ENCODE results near the gene CD3E. TPM values are rescaled to one million over a fixed set of nuclear protein-coding genes. Genes with fewer than 3 reads are reported as not detected.

Gene CD3E
- total and polyA plus RNA-seq, 4 donors = 0.33 to 2.3 (median 1.8) TPM

GRCh38 chr11:118275176-118275575, 29.4 kb upstream of the CD3E start:
- no peak for TF ChIP-seq REST (IDR thresholded peaks at IDR 0.05)
- TF ChIP-seq ATF3 (IDR thresholded peaks at IDR 0.05) = no peak
- no peak for TF ChIP-seq YY1 (IDR thresholded peaks at IDR 0.05)
- no peak for TF ChIP-seq NR2F2 (IDR thresholded peaks at IDR 0.05)
- TF ChIP-seq JUND (IDR thresholded peaks at IDR 0.05) = no peak
- no peak for TF ChIP-seq HNF4G (IDR thresholded peaks at IDR 0.05)
- no peak for TF ChIP-seq TAF1 (conservative IDR thresholded peaks at IDR 0.05)
- no peak for TF ChIP-seq HNF4A (conservative IDR thresholded peaks at IDR 0.05)
- no peak for TF ChIP-seq RAD21 (IDR thresholded peaks at IDR 0.05)
- TF ChIP-seq CTCF (IDR thresholded peaks at IDR 0.05; ENCODE audit: low read depth, low read length, missing input control) = no peak
- TF ChIP-seq ZBTB33 (IDR thresholded peaks at IDR 0.05) = no peak
- no peak for TF ChIP-seq EGR1 (IDR thresholded peaks at IDR 0.05; ENCODE audit: low read depth in 2 of 2)
- no peak for TF ChIP-seq RXRA (IDR thresholded peaks at IDR 0.05)
- no peak for TF ChIP-seq SP1 (IDR thresholded peaks at IDR 0.05)
- no peak for TF ChIP-seq GABPA (IDR thresholded peaks at IDR 0.05 in 1 of 2, conservative IDR thresholded peaks at IDR 0.05 in 1 of 2)
- no peaks in the 10 kb centered on the region for H3K36me3 ChIP-seq (ENCODE audit: control insufficient read depth in 4 of 4, insufficient read depth in 3 of 4, low read depth in 1 of 4, low read length in 3 of 4)
- H3K27ac ChIP-seq (ENCODE audit: low read depth in 1 of 2, low read length in 2 of 2) = no peak overlapping the region

GRCh38 chr11:118276422-118276821, 28.1 kb upstream of the CD3E start:
- no peaks in the 10 kb centered on the region for H3K4me1 ChIP-seq (ENCODE audit: control insufficient read depth in 4 of 4, insufficient read depth in 4 of 4, low read length in 3 of 4)
- H3K27me3 ChIP-seq (ENCODE audit: control insufficient read depth in 4 of 4, insufficient read depth in 4 of 4, low read length in 3 of 4) = no peaks in the 10 kb centered on the region
- no peak for DNase-seq (ENCODE audit: low spot score)
- H3K9ac ChIP-seq (ENCODE audit: low read depth in 1 of 2, low read length in 2 of 2) = no peak overlapping the region
- no peaks in the 10 kb centered on the region for H3K36me3 ChIP-seq (ENCODE audit: control insufficient read depth in 4 of 4, insufficient read depth in 3 of 4, low read depth in 1 of 4, low read length in 3 of 4)
- H3K27ac ChIP-seq (ENCODE audit: low read depth in 1 of 2, low read length in 2 of 2) = no peak overlapping the region
- no peak overlapping the region for H3K4me3 ChIP-seq (ENCODE audit: low read depth in 1 of 3, low read length in 3 of 3)
- H3K9me3 ChIP-seq (ENCODE audit: control insufficient read depth in 4 of 4, low read length in 3 of 4) = no peaks in the 10 kb centered on the region
- 86% methylated on average over 1 of the region's 1 CpG for WGBS
- TF ChIP-seq ATF3 (IDR thresholded peaks at IDR 0.05) (no peak), EGR1 (IDR thresholded peaks at IDR 0.05; ENCODE audit: low read depth in 2 of 2) (no peak), HNF4G (IDR thresholded peaks at IDR 0.05) (no peak), FOXA2 (IDR thresholded peaks at IDR 0.05) (no peak), RAD21 (IDR thresholded peaks at IDR 0.05) (no peak), RXRA (IDR thresholded peaks at IDR 0.05) (no peak), MAX (IDR thresholded peaks at IDR 0.05) (no peak), HNF4A (conservative IDR thresholded peaks at IDR 0.05) (no peak), GABPA (IDR thresholded peaks at IDR 0.05 in 1 of 2, conservative IDR thresholded peaks at IDR 0.05 in 1 of 2) (no peak), NR2F2 (IDR thresholded peaks at IDR 0.05) (no peak), TAF1 (conservative IDR thresholded peaks at IDR 0.05) (no peak), ZBTB33 (IDR thresholded peaks at IDR 0.05) (no peak), REST (IDR thresholded peaks at IDR 0.05) (no peak), SP1 (IDR thresholded peaks at IDR 0.05) (no peak)

More at GRCh38 chr11:118275176-118275575, 29.4 kb upstream of the CD3E start:
- H3K27me3 ChIP-seq (ENCODE audit: control insufficient read depth in 4 of 4, insufficient read depth in 4 of 4, low read length in 3 of 4) = no peaks in the 10 kb centered on the region
- no peak overlapping the region for H3K4me3 ChIP-seq (ENCODE audit: low read depth in 1 of 3, low read length in 3 of 3)
- 74% methylated on average over 4 of the region's 4 CpGs for WGBS
- no peak overlapping the region for H3K9ac ChIP-seq (ENCODE audit: low read depth in 1 of 2, low read length in 2 of 2)
- no peak for DNase-seq (ENCODE audit: low spot score)
- H3K4me1 ChIP-seq (ENCODE audit: control insufficient read depth in 4 of 4, insufficient read depth in 4 of 4, low read length in 3 of 4) = no peaks in the 10 kb centered on the region
- H3K9me3 ChIP-seq (ENCODE audit: control insufficient read depth in 4 of 4, low read length in 3 of 4) = no peaks in the 10 kb centered on the region

Measured in liver (tissue), 9 donors.